Mucosa of rectum (tissue), 2 donors: ENCODE measurements around the gene SHB.
A peak's percentile ranks its signal among the peaks of the same experiment; 100 is the strongest.

ENCODE experiments used
- H3K27ac ChIP-seq, 2 donors: one replicate each; pipeline ENCODE4 v1.7.0; 2013; ENCODE audit warnings: inconsistent platforms in 2 of 2, low read depth in 2 of 2, low read length in 2 of 2
- H3K27me3 ChIP-seq, 2 donors: one replicate each; pipeline ENCODE4 v1.7.0; 2013; ENCODE audit warnings: low read length in 2 of 2; ENCODE audit not compliant: control insufficient read depth in 2 of 2, insufficient read depth in 2 of 2
- H3K36me3 ChIP-seq, 2 donors: one replicate each; pipeline ENCODE4 v1.7.0; 2013; ENCODE audit warnings: low read length in 2 of 2; ENCODE audit not compliant: control insufficient read depth in 2 of 2, insufficient read depth in 2 of 2
- H3K4me1 ChIP-seq, 2 donors: one replicate each; pipeline ENCODE4 v1.7.0; 2013; ENCODE audit warnings: low read length in 2 of 2, mild to moderate bottlenecking in 1 of 2; ENCODE audit not compliant: control insufficient read depth in 2 of 2, insufficient read depth in 2 of 2
- H3K4me3 ChIP-seq, 2 donors: one replicate each; pipeline ENCODE4 v1.7.0; 2013; ENCODE audit warnings: low read length in 2 of 2
- H3K9ac ChIP-seq, 2 donors: one replicate each; pipeline ENCODE4 v1.7.0; 2013; ENCODE audit warnings: low read length in 2 of 2, low read depth in 1 of 2, mild to moderate bottlenecking in 1 of 2
- H3K9me3 ChIP-seq, 2 donors: one replicate each; pipeline ENCODE4 v1.7.0; 2013; ENCODE audit warnings: low read length in 2 of 2; ENCODE audit not compliant: control insufficient read depth in 2 of 2
- donor health status: healthy.
- donor health status: Normal muscosa, but diverticular disease.

SHB gene

DNA sequence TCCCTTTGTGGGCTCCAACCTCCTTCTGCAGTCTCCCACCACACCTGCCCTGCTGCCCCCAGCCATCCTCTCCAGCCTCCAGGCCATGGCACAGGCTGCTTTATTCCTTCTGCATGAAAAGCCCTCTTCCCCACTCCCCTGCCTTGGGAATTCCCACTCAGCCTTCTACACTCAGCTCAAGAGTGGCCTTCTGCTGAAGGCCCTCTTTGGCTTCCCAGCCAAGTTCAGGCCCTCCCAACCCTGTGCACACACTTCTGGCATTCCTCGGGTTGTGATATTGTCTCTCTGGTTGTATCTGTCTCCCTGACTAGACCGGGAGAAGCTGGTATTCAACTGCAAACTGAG is 5.7 kb downstream of the SHB start:
- Histone ChIP-seq H3K4me3 (no peak overlapping the region), H3K9me3 (no peaks in the 10 kb centered on the region), H3K27ac (no peak overlapping the region), H3K4me1 (peaks cover 26 to 36% of the 10 kb centered on the region in 2 donors), H3K9ac (no peak overlapping the region), H3K36me3 (no peaks in the 10 kb centered on the region), H3K27me3 (no peaks in the 10 kb centered on the region)

DNA sequence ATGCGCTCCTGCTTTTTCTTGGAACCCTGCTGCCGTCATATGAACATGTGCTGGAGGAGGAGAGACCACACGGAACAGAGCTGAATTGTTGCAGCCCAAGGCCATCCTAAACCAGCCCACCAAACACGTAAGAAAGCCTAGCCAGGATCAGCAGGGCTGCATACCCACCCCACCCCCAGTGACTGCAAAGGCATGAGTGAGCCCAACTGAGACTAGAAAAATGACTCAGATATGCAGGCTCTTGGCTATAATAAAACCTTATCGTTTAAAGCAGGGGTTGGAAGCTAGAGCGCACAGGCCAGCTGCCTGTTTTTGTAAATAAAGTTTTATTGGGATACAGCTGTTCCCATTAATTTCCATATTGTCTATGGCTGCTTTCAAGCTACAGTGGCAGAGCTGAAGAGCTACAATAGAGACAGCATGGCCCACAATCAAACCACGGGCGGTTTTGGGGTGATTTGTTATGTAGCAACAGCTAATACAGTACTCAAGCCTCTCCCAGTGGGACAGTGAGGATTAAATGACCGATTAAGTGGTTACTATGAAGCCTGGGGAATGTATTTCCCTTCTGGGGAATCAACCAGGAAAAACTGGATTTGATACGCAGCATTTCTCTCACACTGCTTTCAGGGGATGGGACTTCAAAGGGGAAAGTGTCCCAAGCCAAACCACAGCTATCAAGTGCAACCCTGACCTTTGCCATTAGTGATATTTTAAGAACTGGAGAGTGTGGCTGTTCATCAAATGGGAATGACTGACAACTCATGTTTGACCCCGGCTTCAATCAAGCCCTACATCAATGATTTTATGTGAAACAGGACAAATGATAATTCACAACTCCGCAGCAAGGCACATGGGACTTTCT is 6.3 kb downstream of the SHB start:
- H3K9ac ChIP-seq = no peak overlapping the region
- no peaks in the 10 kb centered on the region for H3K9me3 ChIP-seq
- peak overlapping the region in 1 of 2 donors; percentile 6 for H3K27ac ChIP-seq
- no peak overlapping the region for H3K4me3 ChIP-seq
- H3K4me1 ChIP-seq = peaks cover 23 to 35% of the 10 kb centered on the region in 2 donors
- no peaks in the 10 kb centered on the region for H3K27me3 ChIP-seq
- no peaks in the 10 kb centered on the region for H3K36me3 ChIP-seq

DNA sequence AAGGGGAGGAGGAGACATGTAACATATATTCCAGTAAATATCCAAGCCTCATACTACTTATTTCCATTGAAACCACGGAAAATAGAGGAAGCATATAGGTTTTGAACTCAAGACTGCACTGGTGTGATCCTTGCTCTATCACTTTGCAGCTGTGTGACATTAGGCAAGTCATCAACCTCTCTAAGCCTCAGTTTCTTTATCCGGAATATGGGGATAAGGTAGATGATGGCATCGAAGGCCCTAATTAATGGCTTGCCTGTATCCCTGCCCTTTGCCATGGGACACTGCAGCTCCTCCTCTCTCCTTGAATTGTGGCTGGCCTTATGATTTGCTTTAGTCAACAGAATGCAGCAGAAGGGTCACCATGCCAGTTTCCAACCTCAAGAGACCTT is 6.9 kb downstream of the SHB start:
- H3K4me3 ChIP-seq = no peak overlapping the region
- H3K9me3 ChIP-seq = no peaks in the 10 kb centered on the region
- peak overlapping the region in 1 of 2 donors; percentile 6 for H3K27ac ChIP-seq
- H3K4me1 ChIP-seq = peaks cover 22 to 30% of the 10 kb centered on the region in 2 donors
- no peak overlapping the region for H3K9ac ChIP-seq
- H3K36me3 ChIP-seq = no peaks in the 10 kb centered on the region
- H3K27me3 ChIP-seq = no peaks in the 10 kb centered on the region

DNA sequence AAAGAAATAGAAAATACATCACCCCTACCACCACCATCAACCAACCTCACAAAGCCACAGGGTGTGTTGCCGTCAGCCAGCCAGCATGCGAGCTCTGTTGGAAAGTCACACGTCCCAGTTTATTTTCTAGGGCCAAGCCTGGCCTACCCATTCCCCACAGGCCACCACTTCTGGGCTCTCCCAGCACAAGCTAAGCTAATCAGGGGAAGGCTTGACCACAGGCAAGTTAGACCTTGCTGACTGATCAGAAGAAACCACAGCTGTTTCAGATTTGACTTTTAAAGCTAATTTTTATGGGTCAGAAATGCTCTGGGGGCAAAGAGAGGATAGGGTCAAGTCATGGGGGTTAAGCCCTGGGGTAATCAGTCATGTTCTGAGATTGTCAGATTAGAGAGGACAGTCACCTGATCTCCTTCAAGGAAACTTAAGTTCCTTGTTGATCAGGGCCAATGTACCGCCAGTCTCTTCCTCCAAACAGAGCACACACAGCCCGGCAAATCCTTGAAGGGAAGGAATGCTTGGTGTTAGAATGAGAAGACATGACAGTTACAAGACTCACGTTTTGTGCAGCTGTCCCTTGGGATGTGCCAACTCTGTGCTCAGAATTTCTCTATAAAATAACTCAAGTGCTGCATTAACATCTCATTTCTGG is 7.6 kb downstream of the SHB start:
- Histone ChIP-seq H3K4me3 (no peak overlapping the region), H3K4me1 (peaks cover 17 to 23% of the 10 kb centered on the region in 2 donors), H3K9ac (no peak overlapping the region), H3K9me3 (no peaks in the 10 kb centered on the region), H3K27me3 (no peaks in the 10 kb centered on the region), H3K36me3 (no peaks in the 10 kb centered on the region), H3K27ac (no peak overlapping the region)

DNA sequence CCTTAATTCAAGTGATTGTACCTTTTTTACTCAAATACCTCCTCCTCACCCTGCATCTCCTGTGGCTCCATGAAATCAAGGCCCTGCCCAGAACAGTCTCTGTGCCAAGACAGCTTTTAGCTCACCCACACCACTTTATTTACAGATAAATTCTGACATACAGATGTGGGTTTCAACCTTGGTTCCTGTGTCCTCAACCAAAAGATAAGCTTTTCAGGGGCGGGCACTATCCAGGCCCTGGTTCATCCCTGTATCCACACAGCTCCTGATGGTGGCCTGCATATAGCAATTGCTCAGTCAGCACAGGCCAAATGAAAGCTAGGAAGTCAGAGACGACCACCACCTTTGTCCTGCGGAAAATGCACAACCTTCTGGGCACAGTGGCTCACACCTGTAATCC is 8.3 kb downstream of the SHB start:
- H3K27ac ChIP-seq = no peak overlapping the region
- no peak overlapping the region for H3K4me3 ChIP-seq
- no peak overlapping the region for H3K9ac ChIP-seq
- peaks cover 10 to 19% of the 10 kb centered on the region in 2 donors for H3K4me1 ChIP-seq
- no peaks in the 10 kb centered on the region for H3K9me3 ChIP-seq
- no peaks in the 10 kb centered on the region for H3K36me3 ChIP-seq
- no peaks in the 10 kb centered on the region for H3K27me3 ChIP-seq

DNA sequence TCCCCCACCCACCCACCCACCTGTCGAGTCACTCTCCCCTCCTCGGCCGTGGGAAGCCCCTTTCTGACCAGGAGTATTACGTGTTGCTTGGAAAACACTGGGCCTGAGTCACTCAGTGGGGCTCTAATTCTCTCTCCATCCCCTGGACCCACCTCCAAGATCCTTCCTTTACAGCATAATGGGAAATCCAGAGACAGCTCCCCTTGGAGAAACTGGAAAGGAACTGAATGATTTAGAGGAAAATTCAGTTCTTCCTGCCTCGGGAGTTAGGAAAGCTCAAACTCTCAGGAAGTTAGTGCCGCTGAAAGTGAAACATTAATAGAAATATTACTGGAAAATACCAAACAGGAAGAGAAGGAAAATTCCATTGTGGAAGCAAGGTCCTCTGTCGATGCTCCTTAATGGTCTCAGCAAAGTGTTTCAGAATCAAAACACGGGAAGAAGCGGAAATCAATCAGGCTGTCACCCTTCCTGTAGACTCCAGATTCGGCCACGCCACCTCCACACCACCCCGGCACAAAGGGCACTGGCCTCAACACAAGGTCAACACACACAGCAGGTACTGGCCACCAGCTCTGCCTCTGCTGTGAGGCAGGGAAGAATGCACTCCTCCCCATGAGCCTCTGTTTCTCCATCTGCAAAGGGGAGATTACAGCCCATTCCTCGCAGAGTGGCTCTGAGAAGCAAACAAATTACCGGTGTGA is 9.6 kb downstream of the SHB start:
- H3K9me3 ChIP-seq = no peaks in the 10 kb centered on the region
- H3K27ac ChIP-seq = no peak overlapping the region
- no peaks in the 10 kb centered on the region for H3K27me3 ChIP-seq
- H3K4me3 ChIP-seq = no peak overlapping the region
- H3K36me3 ChIP-seq = no peaks in the 10 kb centered on the region
- peaks cover 5 to 12% of the 10 kb centered on the region in 2 donors for H3K4me1 ChIP-seq
- no peak overlapping the region for H3K9ac ChIP-seq

DNA sequence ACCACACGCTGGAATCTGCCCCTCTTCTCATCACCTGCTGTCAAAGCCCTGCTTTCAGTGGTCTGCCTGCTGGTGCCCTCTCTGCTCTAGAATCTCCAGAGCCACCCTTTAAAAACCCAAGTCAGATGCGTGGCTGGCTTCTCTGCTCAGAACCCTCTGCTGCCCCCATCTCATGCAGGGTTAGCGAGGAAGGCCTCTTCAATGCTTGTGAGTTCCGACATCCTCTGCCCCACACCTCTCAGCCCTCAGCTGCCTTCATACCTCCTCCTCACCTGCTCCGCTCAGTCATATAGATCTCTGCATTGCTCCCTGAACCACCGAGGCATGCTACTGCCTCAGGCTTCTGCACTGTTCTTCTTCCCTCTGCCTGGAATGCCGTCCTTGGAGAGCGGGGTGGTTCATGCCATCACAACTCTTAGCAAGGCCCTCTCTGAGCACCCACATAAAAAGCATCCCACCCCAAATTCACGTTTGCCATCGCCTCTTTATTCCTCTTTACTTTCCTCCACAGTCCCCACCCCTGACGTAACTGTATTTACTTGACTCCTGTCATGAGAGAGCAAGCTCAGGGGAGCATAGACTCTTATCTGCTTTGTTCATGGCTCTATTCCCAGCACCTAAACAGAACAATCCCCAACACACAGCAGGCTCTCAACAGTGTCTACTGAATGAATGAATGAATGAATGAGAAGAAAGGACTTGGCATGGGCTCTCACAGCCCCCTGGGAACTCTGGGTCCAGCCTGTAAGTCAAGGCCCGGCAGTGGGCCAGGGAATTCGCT is 10.4 kb downstream of the SHB start:
- Histone ChIP-seq H3K27ac (no peak overlapping the region), H3K4me3 (no peak overlapping the region), H3K27me3 (no peaks in the 10 kb centered on the region), H3K9me3 (no peaks in the 10 kb centered on the region), H3K9ac (no peak overlapping the region), H3K4me1 (peaks cover 5 to 8% of the 10 kb centered on the region in 2 donors), H3K36me3 (no peaks in the 10 kb centered on the region)

DNA sequence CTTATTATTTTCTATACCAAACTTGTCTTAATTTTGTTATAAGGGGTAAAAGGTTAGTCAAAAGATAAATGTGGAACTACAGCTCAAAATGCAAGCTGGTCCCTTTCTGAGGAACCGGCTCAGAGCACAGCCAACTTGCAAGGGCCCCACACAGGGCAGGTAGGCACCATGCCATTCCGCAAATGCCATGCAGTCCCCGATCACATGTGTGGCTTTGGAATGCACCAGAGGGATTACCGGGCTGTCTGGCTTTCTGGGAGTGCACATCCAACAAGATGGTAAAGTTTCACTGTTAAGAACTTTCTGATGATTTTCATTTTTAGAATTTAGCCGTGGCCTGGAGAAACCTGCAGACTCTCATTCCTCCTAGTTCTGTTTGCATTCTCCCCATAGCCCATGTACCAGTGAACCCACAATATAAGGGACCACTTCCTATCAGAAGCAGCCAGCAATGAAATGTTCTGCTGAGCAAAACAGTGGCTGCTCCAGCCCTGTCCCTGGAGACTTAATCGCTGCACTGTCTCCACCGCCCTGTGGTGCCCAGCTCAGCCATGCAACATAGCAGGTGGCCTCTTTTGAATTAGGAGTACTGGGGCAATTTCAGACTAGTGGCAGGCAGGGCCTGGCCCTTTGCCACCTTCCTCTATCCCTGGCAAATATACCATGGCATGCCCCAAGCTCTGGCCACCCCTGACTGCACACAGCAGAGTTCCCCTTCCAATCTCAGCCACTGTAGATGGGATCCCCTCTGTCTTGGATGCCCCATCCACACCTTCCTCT is 11.4 kb downstream of the SHB start:
- Histone ChIP-seq H3K27me3 (no peaks in the 10 kb centered on the region), H3K36me3 (no peaks in the 10 kb centered on the region), H3K9me3 (no peaks in the 10 kb centered on the region), H3K9ac (no peak overlapping the region), H3K4me1 (peaks cover 5 to 8% of the 10 kb centered on the region in 2 donors), H3K4me3 (no peak overlapping the region), H3K27ac (no peak overlapping the region)

DNA sequence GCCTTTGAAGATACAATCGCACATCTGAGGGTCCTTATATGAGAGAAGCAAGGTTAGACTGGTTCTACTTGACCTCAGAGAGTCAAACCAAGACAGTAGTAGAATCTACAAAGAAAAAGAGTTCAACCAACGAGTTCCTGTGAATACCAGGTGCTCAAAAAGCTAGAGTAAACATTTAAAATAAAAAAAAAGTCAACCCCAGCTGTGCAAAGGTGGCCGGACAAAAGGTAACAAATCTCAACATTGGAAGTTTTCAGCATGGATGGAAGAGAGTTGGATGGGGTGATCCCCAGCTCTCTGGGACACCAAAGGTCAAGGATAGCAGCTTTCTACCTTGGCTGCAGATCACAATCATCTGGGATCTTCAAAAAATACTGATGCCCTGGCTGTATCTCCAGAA is 14.4 kb downstream of the SHB start:
- Histone ChIP-seq H3K36me3 (no peaks in the 10 kb centered on the region), H3K9me3 (no peaks in the 10 kb centered on the region), H3K27ac (no peak overlapping the region), H3K4me1 (peaks cover 0 to 3% of the 10 kb centered on the region in 2 donors), H3K4me3 (no peak overlapping the region), H3K9ac (no peak overlapping the region), H3K27me3 (no peaks in the 10 kb centered on the region)
